ENCODE data around the gene SRP72.
"Not testable (repeated sequence)": the region's sequence is repeated elsewhere in the genome, so short reads cannot be mapped to it uniquely, and the experiment has no call there.

Gene SRP72

DNA sequence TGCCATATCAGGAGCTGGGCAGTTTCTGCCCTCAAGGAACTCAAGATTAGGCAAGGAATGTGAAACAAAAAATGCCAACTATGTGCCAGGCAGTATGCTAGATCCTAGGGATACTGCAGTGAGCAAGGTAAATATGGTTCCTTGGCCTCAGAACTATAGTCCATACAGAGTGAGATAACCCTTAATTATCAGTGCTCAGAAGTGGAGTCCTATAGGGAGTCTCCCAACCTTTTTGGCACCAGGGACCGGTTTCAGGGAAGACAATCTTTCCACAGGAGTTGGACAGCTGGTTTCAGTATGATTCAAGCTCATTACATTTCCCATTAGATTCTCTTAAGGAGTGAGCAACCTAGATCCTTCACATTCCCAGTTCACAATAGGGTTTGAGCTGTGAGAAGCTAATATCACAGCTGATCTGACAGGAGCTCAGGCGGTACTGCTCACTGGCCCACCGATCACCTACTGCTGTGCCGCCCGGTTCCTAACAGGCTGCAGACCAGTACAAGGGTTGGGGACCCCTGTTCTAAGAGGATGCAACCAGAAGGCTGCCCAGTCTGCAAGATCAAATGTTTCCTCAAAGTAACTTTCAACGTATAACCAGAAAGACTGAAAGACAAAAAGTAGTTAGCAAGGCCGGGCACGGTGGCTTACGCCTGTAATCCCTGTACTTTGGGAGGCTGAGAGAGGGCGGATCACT, 1.7 kb upstream of the SRP72 start:
- Histone ChIP-seq H3K4me1 (ENCODE audit: low read length) (peaks cover 23% of the 10 kb centered on the region), H3K27ac (ENCODE audit: low read length) (no peak overlapping the region), H3K79me2 (ENCODE audit: low read length) (peaks cover 85% of the 10 kb centered on the region), H3K4me2 (ENCODE audit: low read length) (peak overlapping the region; percentile 70), H3K9me3 (ENCODE audit: insufficient read depth, low read length) (no peaks in the 10 kb centered on the region), H3K27me3 (ENCODE audit: low read depth, low read length) (no peaks in the 10 kb centered on the region), H4K20me1 (ENCODE audit: insufficient read depth, low read length) (peaks cover 27% of the 10 kb centered on the region), H3K36me3 (replicated peaks; ENCODE audit: low read depth, low read length) (peaks cover 41% of the 10 kb centered on the region), H2AFZ (ENCODE audit: low read depth, low read length) (no peak overlapping the region), H3K4me3 (ENCODE audit: low read length) (peak overlapping the region; percentile 91), H3K9ac (ENCODE audit: low read length) (peak overlapping the region; percentile 89)
- TF ChIP-seq EZH2phosphoT487 (IDR thresholded peaks at IDR 0.05; ENCODE audit: low read depth), result no peak
- TF ChIP-seq CTCF (IDR thresholded peaks at IDR 0.05; ENCODE audit: low read depth, low read length), result no peak

DNA sequence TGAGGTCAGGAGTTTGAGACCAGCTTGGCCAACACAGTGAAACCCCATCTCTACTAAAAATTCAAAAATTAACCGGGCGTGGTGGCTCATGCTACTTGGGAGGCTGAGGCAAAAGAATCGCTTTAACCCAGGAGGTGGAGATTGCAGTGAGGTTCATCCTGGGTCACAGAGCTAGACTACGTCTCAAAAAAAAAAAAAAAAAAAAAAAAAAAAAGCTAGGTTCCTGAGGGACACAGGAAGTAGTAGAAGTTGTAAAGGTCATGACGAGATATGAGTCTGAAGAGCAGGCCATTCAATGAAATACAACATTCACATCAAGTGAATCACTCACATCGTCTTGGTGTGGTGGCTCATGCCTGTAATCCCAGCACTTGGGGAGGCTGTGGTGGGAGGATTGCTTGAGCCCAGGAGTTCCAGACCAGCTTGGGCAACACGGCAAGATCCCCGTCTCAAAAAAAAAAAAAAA, 1.1 kb upstream of the SRP72 start:
- H2AFZ ChIP-seq (ENCODE audit: low read depth, low read length); H3K27me3 ChIP-seq (ENCODE audit: low read depth, low read length); H3K9me3 ChIP-seq (ENCODE audit: insufficient read depth, low read length): not testable (repeated sequence)
- Histone ChIP-seq H3K79me2 (ENCODE audit: low read length) (peaks cover 82% of the 10 kb centered on the region), H3K4me2 (ENCODE audit: low read length) (peak overlapping the region; percentile 70), H3K4me1 (ENCODE audit: low read length) (peaks cover 23% of the 10 kb centered on the region), H3K27ac (ENCODE audit: low read length) (peak overlapping the region; percentile 82), H3K36me3 (replicated peaks; ENCODE audit: low read depth, low read length) (peaks cover 39% of the 10 kb centered on the region), H3K4me3 (ENCODE audit: low read length) (peak overlapping the region; percentile 91), H3K9ac (ENCODE audit: low read length) (peak overlapping the region; percentile 89), H4K20me1 (ENCODE audit: insufficient read depth, low read length) (peaks cover 25% of the 10 kb centered on the region)

- Histone ChIP-seq H3K79me2 (ENCODE audit: low read length) (peaks cover 83% of the 10 kb centered on the region), H3K4me1 (ENCODE audit: low read length) (peaks cover 23% of the 10 kb centered on the region), H3K9ac (ENCODE audit: low read length) (peak overlapping the region; percentile 89), H3K4me3 (ENCODE audit: low read length) (peak overlapping the region; percentile 91), H2AFZ (ENCODE audit: low read depth, low read length) (peak overlapping the region; percentile 60), H3K4me2 (ENCODE audit: low read length) (peak overlapping the region; percentile 70), H3K9me3 (ENCODE audit: insufficient read depth, low read length) (no peaks in the 10 kb centered on the region), H3K36me3 (replicated peaks; ENCODE audit: low read depth, low read length) (peaks cover 39% of the 10 kb centered on the region), H3K27ac (ENCODE audit: low read length) (peak overlapping the region; percentile 82), H4K20me1 (ENCODE audit: insufficient read depth, low read length) (peaks cover 20% of the 10 kb centered on the region), H3K27me3 (ENCODE audit: low read depth, low read length) (no peaks in the 10 kb centered on the region)
- TF ChIP-seq EZH2phosphoT487 (IDR thresholded peaks at IDR 0.05; ENCODE audit: low read depth), result no peak
- TF ChIP-seq CTCF (IDR thresholded peaks at IDR 0.05; ENCODE audit: low read depth, low read length), result no peak
These were observed 520 bp upstream of the SRP72 start for GRCh38 chr4:56466910-56467283.

- TF ChIP-seq CTCF (IDR thresholded peaks at IDR 0.05; ENCODE audit: low read depth, low read length), result no peak
- TF ChIP-seq EZH2phosphoT487 (IDR thresholded peaks at IDR 0.05; ENCODE audit: low read depth), result no peak
- Histone ChIP-seq H3K27ac (ENCODE audit: low read length) (peak overlapping the region; percentile 82), H3K4me2 (ENCODE audit: low read length) (peak overlapping the region; percentile 79), H2AFZ (ENCODE audit: low read depth, low read length) (peak overlapping the region; percentile 19; the same call in 1 of the 2 replicates), H3K79me2 (ENCODE audit: low read length) (peaks cover 76% of the 10 kb centered on the region), H3K4me1 (ENCODE audit: low read length) (peaks cover 23% of the 10 kb centered on the region), H3K9ac (ENCODE audit: low read length) (peak overlapping the region; percentile 89), H4K20me1 (ENCODE audit: insufficient read depth, low read length) (peaks cover 20% of the 10 kb centered on the region), H3K27me3 (ENCODE audit: low read depth, low read length) (no peaks in the 10 kb centered on the region), H3K4me3 (ENCODE audit: low read length) (peak overlapping the region; percentile 91), H3K36me3 (replicated peaks; ENCODE audit: low read depth, low read length) (peaks cover 40% of the 10 kb centered on the region), H3K9me3 (ENCODE audit: insufficient read depth, low read length) (no peaks in the 10 kb centered on the region)
These were observed 643 bp downstream of the SRP72 start for GRCh38 chr4:56468097-56468422.
